WTC11 (cell line): Measurements from ENCODE around the gene ACTA2. TPM values are rescaled to one million over a fixed set of nuclear protein-coding genes. Genes with fewer than 3 reads are reported as not detected.

Experiments
- ATAC-seq: fragments of 200-7000 bp; cut with Tn5 transposase; 2 replicates; pipeline ENCODE4 v1.10.0; 2021; ENCODE audit warnings: mild to moderate bottlenecking, moderate library complexity
- CTCF ChIA-PET: fragments of 300-600 bp; sonication (Branson Sonifier 250); formaldehyde crosslinking; loops from one replicate; lab custom pipeline; 2021; ENCODE audit warnings: antibody characterized with exemption; lab: Charles Lee
- POLR2A ChIA-PET: fragments of 350-600 bp; sonication (Branson Sonifier 250); formaldehyde crosslinking; loops from one replicate; lab custom pipeline; 2021; ENCODE audit warnings: antibody characterized with exemption; lab: Charles Lee
- DNase-seq: peaks from one replicate; pipeline ENCODE4 v3.0.0; 2021; ENCODE audit warnings: low spot score
- H3K27ac Mint-ChIP-seq: 2 replicates; pipeline ENCODE4 v1.8.0; 2021; ENCODE audit warnings: mixed read lengths
- H3K27me3 Mint-ChIP-seq: 2 replicates; pipeline ENCODE4 v1.8.0; 2021; ENCODE audit warnings: low read depth, mild to moderate bottlenecking, moderate library complexity, mixed read lengths
- H3K36me3 Mint-ChIP-seq: 2 replicates; pipeline ENCODE4 v1.8.0; 2021; ENCODE audit warnings: mixed read lengths
- H3K4me1 Mint-ChIP-seq: 2 replicates; pipeline ENCODE4 v1.8.0; 2022; ENCODE audit warnings: mixed read lengths
- H3K4me3 Mint-ChIP-seq: 2 replicates; pipeline ENCODE4 v1.8.0; 2021; ENCODE audit warnings: mild to moderate bottlenecking, moderate library complexity, mixed read lengths
- H3K9me3 Mint-ChIP-seq: 2 replicates; pipeline ENCODE4 v1.8.0; 2021; ENCODE audit warnings: mixed read lengths
- ATF1 ChIP-seq: sonication (generic); formaldehyde crosslinking; IDR thresholded peaks from 2 replicates; pipeline ENCODE4 v1.8.1; 2023; ENCODE audit warnings: mild to moderate bottlenecking, moderate library complexity, missing genetic modification reagents
- CBFB ChIP-seq: sonication (generic); formaldehyde crosslinking; IDR thresholded peaks from 2 replicates; pipeline ENCODE4 v1.8.1; 2022; ENCODE audit warnings: mild to moderate bottlenecking, low read depth, missing genetic modification reagents
- FOXJ3 ChIP-seq: sonication (generic); formaldehyde crosslinking; IDR thresholded peaks from 2 replicates; pipeline ENCODE4 v1.9.0; 2021; ENCODE audit warnings: missing genetic modification reagents, mild to moderate bottlenecking, borderline replicate concordance
- GTF2I ChIP-seq: fragments of 250-450 bp; sonication (Bioruptor Pico); conservative IDR thresholded peaks from 2 replicates; pipeline ENCODE4 v1.4.0; 2021; ENCODE audit warnings: mild to moderate bottlenecking
- MXD4 ChIP-seq: fragments of 250-450 bp; sonication (Bioruptor Pico); IDR thresholded peaks from 2 replicates; pipeline ENCODE4 v1.8.0; 2021; ENCODE audit warnings: mild to moderate bottlenecking, moderate library complexity, borderline replicate concordance
- MYBL2 ChIP-seq: sonication (generic); formaldehyde crosslinking; IDR thresholded peaks from 2 replicates; pipeline ENCODE4 v1.8.1; 2023; ENCODE audit warnings: mild to moderate bottlenecking, moderate library complexity, missing genetic modification reagents
- OVOL2 ChIP-seq: fragments of 250-450 bp; sonication (Bioruptor Pico); IDR thresholded peaks from 2 replicates; pipeline ENCODE4 v1.9.0; 2021; ENCODE audit warnings: mild to moderate bottlenecking, borderline replicate concordance
- RORB ChIP-seq: fragments of 250-450 bp; sonication (Bioruptor Pico); IDR thresholded peaks from 2 replicates; pipeline ENCODE4 v1.9.0; 2021; ENCODE audit warnings: mild to moderate bottlenecking
- TCF7 ChIP-seq: sonication (generic); formaldehyde crosslinking; IDR thresholded peaks from 2 replicates; pipeline ENCODE4 v1.8.0; 2022; ENCODE audit warnings: mild to moderate bottlenecking, low read depth, missing genetic modification reagents, moderate library complexity
- ZNF121 ChIP-seq: sonication (generic); formaldehyde crosslinking; IDR thresholded peaks from 2 replicates; pipeline ENCODE4 v1.8.0; 2023; ENCODE audit warnings: missing genetic modification reagents
- ZNF232 ChIP-seq: sonication (generic); formaldehyde crosslinking; IDR thresholded peaks from 2 replicates; pipeline ENCODE4 v1.8.0; 2022; ENCODE audit warnings: mild to moderate bottlenecking, missing genetic modification reagents
- ZNF396 ChIP-seq: fragments of 250-450 bp; sonication (Bioruptor Pico); IDR thresholded peaks from 2 replicates; pipeline ENCODE4 v1.8.0; 2021; ENCODE audit warnings: mild to moderate bottlenecking, moderate library complexity, borderline replicate concordance
- ZNF416 ChIP-seq: fragments of 250-450 bp; sonication (Bioruptor Pico); IDR thresholded peaks from 2 replicates; pipeline ENCODE4 v1.9.0; 2021; ENCODE audit warnings: mild to moderate bottlenecking, inconsistent platforms
- ZNF671 ChIP-seq: fragments of 250-450 bp; sonication (Bioruptor Pico); IDR thresholded peaks from 2 replicates; pipeline ENCODE4 v1.8.0; 2021; ENCODE audit warnings: mild to moderate bottlenecking
- total RNA-seq: library from RNA; stranded (reverse); gene quantifications from 3 replicates; pipeline ENCODE4 v1.2.3, GENCODE V29; 2021
- TF ChIP-seq, protein P1 (sequence below): sonication (generic); formaldehyde crosslinking; IDR thresholded peaks from 2 replicates; pipeline ENCODE4 v1.8.1; 2023; ENCODE audit warnings: mild to moderate bottlenecking, missing genetic modification reagents
- TF ChIP-seq, protein P2 (sequence below): sonication (generic); formaldehyde crosslinking; IDR thresholded peaks from 2 replicates; pipeline ENCODE4 v1.8.0; 2023; ENCODE audit warnings: missing genetic modification reagents, mild to moderate bottlenecking, borderline replicate concordance
- TF ChIP-seq, protein P3 (sequence below): sonication (generic); formaldehyde crosslinking; IDR thresholded peaks from 2 replicates; pipeline ENCODE4 v1.8.0; 2022; ENCODE audit warnings: mild to moderate bottlenecking, missing genetic modification reagents
- TF ChIP-seq, protein P4 (sequence below): fragments of 250-450 bp; sonication (Bioruptor Pico); IDR thresholded peaks from 2 replicates; pipeline ENCODE4 v1.8.0; 2021; ENCODE audit warnings: mild to moderate bottlenecking
- TF ChIP-seq, protein P5 (sequence below): fragments of 200-600 bp; IDR thresholded peaks from 2 replicates; pipeline ENCODE4 v1.8.0; 2022; ENCODE audit warnings: antibody characterized with exemption

ACTA2 gene
- total RNA-seq, 1 experiment from 2014 or later: 4.4 TPM

DNA sequence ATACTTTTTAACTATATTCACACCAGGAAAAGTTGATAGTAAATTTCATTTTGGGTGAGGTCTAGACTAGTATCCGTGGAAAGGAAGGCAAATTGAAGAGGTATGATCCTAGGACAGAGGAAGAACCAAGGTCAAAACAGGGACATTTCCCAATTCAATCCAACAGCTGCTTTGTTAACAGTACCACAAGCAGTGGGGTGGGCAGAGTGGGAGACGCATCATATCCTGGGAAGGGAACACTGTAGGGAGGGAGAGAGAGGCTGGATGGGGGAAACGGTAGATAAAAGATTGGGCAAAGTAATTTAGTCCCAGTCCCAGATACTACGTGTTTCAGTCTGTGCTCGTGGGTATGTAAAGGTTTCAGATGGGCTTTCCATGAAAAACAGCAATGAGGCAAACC lies 28.9 kb upstream of the ACTA2 start (continued):
- TF ChIP-seq FOXJ3 (CRISPR knock-in tag): no peak
- no peak for TF ChIP-seq RORB

DNA sequence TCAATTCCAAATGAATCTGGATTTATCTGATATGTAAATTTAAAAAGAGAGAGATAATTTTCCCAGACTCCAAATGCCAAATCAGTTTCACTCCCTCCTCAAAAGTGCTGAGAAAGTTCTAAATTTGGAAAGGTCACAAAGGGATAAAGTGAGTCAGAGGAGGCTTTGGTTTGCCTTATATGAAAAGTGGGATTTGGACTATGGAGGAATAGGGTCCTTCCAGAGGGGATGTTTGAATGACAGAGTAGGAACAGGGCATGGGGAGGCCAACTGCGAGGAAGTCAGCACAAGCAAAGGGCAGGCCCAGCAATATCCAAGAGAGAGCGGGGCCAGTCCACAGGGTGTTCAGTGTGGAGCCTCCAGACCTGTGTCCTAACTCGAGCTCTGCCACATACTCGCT lies 28.2 kb upstream of the ACTA2 start:
- Mint-ChIP-seq H3K36me3 (no peaks in the 10 kb centered on the region), H3K9me3 (no peaks in the 10 kb centered on the region), H3K27ac (no peak overlapping the region), H3K4me1 (peaks cover 11% of the 10 kb centered on the region), H3K4me3 (no peak overlapping the region), H3K27me3 (no peaks in the 10 kb centered on the region)
- no peak for TF ChIP-seq GTF2I
- TF ChIP-seq, protein P1, sequence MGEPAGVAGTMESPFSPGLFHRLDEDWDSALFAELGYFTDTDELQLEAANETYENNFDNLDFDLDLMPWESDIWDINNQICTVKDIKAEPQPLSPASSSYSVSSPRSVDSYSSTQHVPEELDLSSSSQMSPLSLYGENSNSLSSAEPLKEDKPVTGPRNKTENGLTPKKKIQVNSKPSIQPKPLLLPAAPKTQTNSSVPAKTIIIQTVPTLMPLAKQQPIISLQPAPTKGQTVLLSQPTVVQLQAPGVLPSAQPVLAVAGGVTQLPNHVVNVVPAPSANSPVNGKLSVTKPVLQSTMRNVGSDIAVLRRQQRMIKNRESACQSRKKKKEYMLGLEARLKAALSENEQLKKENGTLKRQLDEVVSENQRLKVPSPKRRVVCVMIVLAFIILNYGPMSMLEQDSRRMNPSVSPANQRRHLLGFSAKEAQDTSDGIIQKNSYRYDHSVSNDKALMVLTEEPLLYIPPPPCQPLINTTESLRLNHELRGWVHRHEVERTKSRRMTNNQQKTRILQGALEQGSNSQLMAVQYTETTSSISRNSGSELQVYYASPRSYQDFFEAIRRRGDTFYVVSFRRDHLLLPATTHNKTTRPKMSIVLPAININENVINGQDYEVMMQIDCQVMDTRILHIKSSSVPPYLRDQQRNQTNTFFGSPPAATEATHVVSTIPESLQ: no peak
- no peak for TF ChIP-seq OVOL2 (CRISPR knock-in tag)
- no peak for TF ChIP-seq ATF1 (CRISPR knock-in tag)
- TF ChIP-seq FOXJ3 (CRISPR knock-in tag): no peak
- TF ChIP-seq, protein P2, sequence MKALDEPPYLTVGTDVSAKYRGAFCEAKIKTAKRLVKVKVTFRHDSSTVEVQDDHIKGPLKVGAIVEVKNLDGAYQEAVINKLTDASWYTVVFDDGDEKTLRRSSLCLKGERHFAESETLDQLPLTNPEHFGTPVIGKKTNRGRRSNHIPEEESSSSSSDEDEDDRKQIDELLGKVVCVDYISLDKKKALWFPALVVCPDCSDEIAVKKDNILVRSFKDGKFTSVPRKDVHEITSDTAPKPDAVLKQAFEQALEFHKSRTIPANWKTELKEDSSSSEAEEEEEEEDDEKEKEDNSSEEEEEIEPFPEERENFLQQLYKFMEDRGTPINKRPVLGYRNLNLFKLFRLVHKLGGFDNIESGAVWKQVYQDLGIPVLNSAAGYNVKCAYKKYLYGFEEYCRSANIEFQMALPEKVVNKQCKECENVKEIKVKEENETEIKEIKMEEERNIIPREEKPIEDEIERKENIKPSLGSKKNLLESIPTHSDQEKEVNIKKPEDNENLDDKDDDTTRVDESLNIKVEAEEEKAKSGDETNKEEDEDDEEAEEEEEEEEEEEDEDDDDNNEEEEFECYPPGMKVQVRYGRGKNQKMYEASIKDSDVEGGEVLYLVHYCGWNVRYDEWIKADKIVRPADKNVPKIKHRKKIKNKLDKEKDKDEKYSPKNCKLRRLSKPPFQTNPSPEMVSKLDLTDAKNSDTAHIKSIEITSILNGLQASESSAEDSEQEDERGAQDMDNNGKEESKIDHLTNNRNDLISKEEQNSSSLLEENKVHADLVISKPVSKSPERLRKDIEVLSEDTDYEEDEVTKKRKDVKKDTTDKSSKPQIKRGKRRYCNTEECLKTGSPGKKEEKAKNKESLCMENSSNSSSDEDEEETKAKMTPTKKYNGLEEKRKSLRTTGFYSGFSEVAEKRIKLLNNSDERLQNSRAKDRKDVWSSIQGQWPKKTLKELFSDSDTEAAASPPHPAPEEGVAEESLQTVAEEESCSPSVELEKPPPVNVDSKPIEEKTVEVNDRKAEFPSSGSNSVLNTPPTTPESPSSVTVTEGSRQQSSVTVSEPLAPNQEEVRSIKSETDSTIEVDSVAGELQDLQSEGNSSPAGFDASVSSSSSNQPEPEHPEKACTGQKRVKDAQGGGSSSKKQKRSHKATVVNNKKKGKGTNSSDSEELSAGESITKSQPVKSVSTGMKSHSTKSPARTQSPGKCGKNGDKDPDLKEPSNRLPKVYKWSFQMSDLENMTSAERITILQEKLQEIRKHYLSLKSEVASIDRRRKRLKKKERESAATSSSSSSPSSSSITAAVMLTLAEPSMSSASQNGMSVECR (CRISPR knock-in tag): no peak
- TF ChIP-seq MXD4 (CRISPR knock-in tag): no peak
- TF ChIP-seq CBFB (CRISPR knock-in tag): no peak
- TF ChIP-seq, protein P3, sequence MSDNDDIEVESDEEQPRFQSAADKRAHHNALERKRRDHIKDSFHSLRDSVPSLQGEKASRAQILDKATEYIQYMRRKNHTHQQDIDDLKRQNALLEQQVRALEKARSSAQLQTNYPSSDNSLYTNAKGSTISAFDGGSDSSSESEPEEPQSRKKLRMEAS (CRISPR knock-in tag): no peak
- no peak for TF ChIP-seq ZNF396 (CRISPR knock-in tag)
- TF ChIP-seq, protein P4, sequence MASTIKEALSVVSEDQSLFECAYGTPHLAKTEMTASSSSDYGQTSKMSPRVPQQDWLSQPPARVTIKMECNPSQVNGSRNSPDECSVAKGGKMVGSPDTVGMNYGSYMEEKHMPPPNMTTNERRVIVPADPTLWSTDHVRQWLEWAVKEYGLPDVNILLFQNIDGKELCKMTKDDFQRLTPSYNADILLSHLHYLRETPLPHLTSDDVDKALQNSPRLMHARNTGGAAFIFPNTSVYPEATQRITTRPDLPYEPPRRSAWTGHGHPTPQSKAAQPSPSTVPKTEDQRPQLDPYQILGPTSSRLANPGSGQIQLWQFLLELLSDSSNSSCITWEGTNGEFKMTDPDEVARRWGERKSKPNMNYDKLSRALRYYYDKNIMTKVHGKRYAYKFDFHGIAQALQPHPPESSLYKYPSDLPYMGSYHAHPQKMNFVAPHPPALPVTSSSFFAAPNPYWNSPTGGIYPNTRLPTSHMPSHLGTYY (CRISPR knock-in tag): no peak
- TF ChIP-seq, protein P5, sequence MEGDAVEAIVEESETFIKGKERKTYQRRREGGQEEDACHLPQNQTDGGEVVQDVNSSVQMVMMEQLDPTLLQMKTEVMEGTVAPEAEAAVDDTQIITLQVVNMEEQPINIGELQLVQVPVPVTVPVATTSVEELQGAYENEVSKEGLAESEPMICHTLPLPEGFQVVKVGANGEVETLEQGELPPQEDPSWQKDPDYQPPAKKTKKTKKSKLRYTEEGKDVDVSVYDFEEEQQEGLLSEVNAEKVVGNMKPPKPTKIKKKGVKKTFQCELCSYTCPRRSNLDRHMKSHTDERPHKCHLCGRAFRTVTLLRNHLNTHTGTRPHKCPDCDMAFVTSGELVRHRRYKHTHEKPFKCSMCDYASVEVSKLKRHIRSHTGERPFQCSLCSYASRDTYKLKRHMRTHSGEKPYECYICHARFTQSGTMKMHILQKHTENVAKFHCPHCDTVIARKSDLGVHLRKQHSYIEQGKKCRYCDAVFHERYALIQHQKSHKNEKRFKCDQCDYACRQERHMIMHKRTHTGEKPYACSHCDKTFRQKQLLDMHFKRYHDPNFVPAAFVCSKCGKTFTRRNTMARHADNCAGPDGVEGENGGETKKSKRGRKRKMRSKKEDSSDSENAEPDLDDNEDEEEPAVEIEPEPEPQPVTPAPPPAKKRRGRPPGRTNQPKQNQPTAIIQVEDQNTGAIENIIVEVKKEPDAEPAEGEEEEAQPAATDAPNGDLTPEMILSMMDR: no peak
- no peak for TF ChIP-seq ZNF121 (CRISPR knock-in tag)
- no peak for TF ChIP-seq TCF7 (CRISPR knock-in tag)
- no peak for TF ChIP-seq ZNF232 (CRISPR knock-in tag)
- no peak for TF ChIP-seq ZNF416 (CRISPR knock-in tag)
- no peak for TF ChIP-seq MYBL2 (CRISPR knock-in tag)
- TF ChIP-seq ZNF671 (CRISPR knock-in tag): no peak
- no peak for DNase-seq
- CTCF ChIA-PET: interaction anchor here (1.4 to 1.6 kb wide), 2 partner anchors 237 to 252 kb away, joined by 3 to 4 read pairs; no protein-coding TSS in a partner anchor
- no peak for ATAC-seq
- POLR2A ChIA-PET: no interaction called here
